Naive thymus-derived CD8-positive, alpha-beta T cell (primary cell): ENCODE measurements around the gene TXNRD1. TPM values are rescaled to one million over a fixed set of nuclear protein-coding genes. Genes with fewer than 3 reads are reported as not detected.
"Not testable (repeated sequence)": the region's sequence is repeated elsewhere in the genome, so short reads cannot be mapped to it uniquely, and the experiment has no call there.

ENCODE experiments used
- ATAC-seq, 2 donors: fragments of 150-1000 bp; cut with Tn5 transposase in 1 of 2; sonication (Bioruptor Pico), chemical (Tn5 transposase) in 1 of 2; 1 replicate in 1 of 2; 2 replicates in 1 of 2; pipeline ENCODE4 v1.10.0; 2021; ENCODE audit warnings: mild to moderate bottlenecking in 2 of 2, moderate library complexity in 2 of 2
- POLR2A ChIA-PET: fragments of 350-600 bp; sonication (Branson Sonifier 250); formaldehyde crosslinking; loops from one replicate; lab custom pipeline; 2021; ENCODE audit warnings: antibody characterized with exemption; lab: Charles Lee
- DNase-seq, 10 donors: peaks; one replicate each; pipeline versions ENCODE4 v3.0.0 to v3.0.0-alpha.2; 2020 to 2022
- H3K27ac Mint-ChIP-seq, 10 donors: one replicate each; pipeline ENCODE4 v1.8.0; 2020 to 2022; ENCODE audit warnings: mild to moderate bottlenecking in 10 of 10, mixed read lengths in 10 of 10, moderate library complexity in 4 of 10, inconsistent platforms in 1 of 10
- H3K27me3 Mint-ChIP-seq, 5 donors: one replicate each; pipeline ENCODE4 v1.8.0; 2021 to 2022; ENCODE audit warnings: mixed read lengths in 5 of 5
- H3K36me3 Mint-ChIP-seq, 3 donors: one replicate each; pipeline ENCODE4 v1.8.0; 2020 to 2022; ENCODE audit warnings: mixed read lengths in 3 of 3, mild to moderate bottlenecking in 2 of 3, inconsistent platforms in 1 of 3
- H3K4me1 Mint-ChIP-seq, 4 donors: one replicate each; pipeline ENCODE4 v1.8.0; 2021 to 2022; ENCODE audit warnings: mixed read lengths in 4 of 4
- H3K4me3 Mint-ChIP-seq, 10 donors: one replicate each; pipeline ENCODE4 v1.8.0; 2020 to 2022; ENCODE audit warnings: mild to moderate bottlenecking in 10 of 10, mixed read lengths in 10 of 10, moderate library complexity in 6 of 10, inconsistent platforms in 1 of 10
- H3K9me3 Mint-ChIP-seq, 9 donors: one replicate each; pipeline ENCODE4 v1.8.0; 2020 to 2022; ENCODE audit warnings: mixed read lengths in 9 of 9, mild to moderate bottlenecking in 3 of 9, inconsistent platforms in 1 of 9, moderate library complexity in 1 of 9
- polyA plus RNA-seq, 3 donors: library from polyadenylated mRNA; unstranded; fragments of 300-500 nt; fragmentation: Illumina TruSeq; gene quantifications; one replicate each; pipeline ENCODE4 v1.2.3, GENCODE V29; 2021
- total RNA-seq, 8 experiments: library from RNA in 2 of 8; stranded (reverse) in 2 of 8; gene quantifications; one replicate each; pipeline ENCODE4 v1.2.3 and lab custom pipeline; 2021 to 2026

TXNRD1 gene
- total and polyA plus RNA-seq, 5 experiments from 2014 or later, result 18.7 to 102 (median 29.6) TPM

DNA sequence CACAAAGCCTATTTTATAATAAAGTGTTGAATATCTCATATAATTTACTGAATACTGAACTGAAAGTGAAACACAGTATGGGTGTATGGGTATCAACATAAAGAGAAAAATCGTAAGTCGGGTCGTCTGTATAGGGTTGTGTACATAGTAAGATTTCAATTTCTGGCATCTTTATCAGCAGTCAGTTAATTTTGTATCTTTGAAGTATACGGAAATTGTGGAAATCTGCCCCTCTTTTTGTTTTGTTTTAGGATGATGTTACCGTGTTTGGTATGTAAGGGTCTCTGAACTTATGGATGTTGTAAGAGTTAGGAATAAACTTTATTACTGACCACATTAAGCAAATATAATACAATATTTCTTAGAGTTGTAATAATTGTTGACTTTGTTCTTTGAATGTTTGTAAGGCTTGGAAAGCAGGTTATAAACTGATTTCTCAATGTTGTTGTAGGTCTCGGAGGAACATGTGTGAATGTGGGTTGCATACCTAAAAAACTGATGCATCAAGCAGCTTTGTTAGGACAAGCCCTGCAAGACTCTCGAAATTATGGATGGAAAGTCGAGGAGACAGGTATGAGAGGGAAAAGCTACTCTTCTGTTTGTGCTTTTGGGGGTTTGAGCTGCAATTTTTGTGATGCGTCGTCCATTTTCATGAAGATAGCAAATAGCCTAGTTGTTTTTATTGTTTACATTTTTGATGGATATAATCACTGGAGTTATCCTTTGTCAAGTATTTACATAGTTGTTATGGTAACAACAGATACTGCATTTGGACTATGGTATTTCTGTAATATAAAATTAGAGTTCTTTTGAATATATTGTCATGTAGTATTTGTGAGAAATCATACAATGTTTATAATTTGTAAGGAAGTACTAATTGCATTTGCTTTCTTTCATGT is 100.0 kb downstream of the TXNRD1 start:
- DNase-seq (no peak), ATAC-seq (no peak)
- peaks cover 5 to 87% (median 27%) of the 10 kb centered on the region in 3 donors for H3K36me3 Mint-ChIP-seq
- no peaks in the 10 kb centered on the region for H3K9me3 Mint-ChIP-seq
- no peak overlapping the region for H3K4me3 Mint-ChIP-seq
- no peaks in the 10 kb centered on the region for H3K27me3 Mint-ChIP-seq
- H3K27ac Mint-ChIP-seq, result no peak overlapping the region
- POLR2A ChIA-PET, result no interaction called here
- H3K4me1 Mint-ChIP-seq, result peaks cover 0 to 3% (median 0%) of the 10 kb centered on the region in 4 donors

DNA sequence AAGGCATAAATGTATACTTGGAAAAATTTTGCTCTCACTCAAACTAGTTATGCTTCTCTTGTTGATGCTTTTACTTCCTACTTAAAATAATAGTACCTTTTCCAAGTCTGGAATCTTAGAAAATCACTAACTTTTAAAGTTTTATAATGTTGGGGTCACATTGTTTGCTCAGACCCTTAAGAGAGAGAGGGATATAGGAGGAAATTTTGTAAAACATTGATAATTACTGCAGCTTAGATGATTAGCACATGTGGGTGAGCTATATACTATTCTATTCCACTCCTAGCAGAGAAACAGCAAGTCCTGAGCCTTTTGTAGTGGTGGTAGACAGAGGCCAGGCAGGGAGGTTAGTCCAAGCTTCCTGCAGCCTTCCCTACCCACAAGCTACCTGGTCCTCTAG is 101.4 kb downstream of the TXNRD1 start:
- Mint-ChIP-seq H3K4me1 (peaks cover 0 to 3% (median 0%) of the 10 kb centered on the region in 4 donors), H3K27ac (no peak overlapping the region), H3K27me3 (no peaks in the 10 kb centered on the region), H3K4me3 (no peak overlapping the region), H3K36me3 (peaks cover 5 to 93% (median 35%) of the 10 kb centered on the region in 3 donors), H3K9me3 (no peaks in the 10 kb centered on the region)
- no peak for DNase-seq
- POLR2A ChIA-PET, result no interaction called here
- no peak for ATAC-seq

DNA sequence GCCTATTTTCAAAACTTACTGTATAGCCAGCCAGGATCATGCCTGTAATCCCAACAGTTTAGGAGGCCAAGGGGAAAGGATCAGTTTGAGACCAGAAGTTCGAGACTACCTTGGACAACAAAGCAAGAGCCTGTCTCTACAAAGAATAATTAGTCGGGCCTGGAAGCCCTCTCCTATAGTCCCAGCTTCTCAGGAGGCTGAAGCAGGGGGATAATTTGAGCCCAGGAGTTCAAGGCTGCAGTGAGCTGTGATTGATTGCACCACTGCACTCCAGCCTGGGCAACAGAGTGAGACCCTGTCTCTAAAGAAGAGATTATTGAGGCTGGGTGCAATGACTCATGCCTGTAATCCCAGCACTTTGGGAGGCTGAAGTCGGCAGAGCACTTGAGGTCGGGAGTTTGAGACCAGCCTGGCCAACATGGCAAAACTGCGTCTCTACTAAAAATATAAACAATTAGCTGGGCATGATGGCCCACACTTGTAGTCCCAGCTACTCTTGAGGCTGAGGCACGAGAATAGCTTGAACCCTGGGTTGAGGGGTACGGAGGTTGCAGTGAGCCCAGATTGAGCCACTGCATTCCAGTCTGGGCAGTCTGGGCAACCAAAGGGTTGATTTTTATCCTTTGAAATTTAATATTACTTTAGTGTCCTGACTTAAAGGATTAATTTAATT is 102.1 kb downstream of the TXNRD1 start:
- no peak for ATAC-seq
- POLR2A ChIA-PET, result no interaction called here
- no peak overlapping the region for H3K4me3 Mint-ChIP-seq
- no peak for DNase-seq
- H3K27me3 Mint-ChIP-seq, result no peaks in the 10 kb centered on the region
- peaks cover 5 to 91% (median 36%) of the 10 kb centered on the region in 3 donors for H3K36me3 Mint-ChIP-seq
- peaks cover 0 to 3% (median 0%) of the 10 kb centered on the region in 4 donors for H3K4me1 Mint-ChIP-seq
- no peak overlapping the region for H3K27ac Mint-ChIP-seq
- no peaks in the 10 kb centered on the region for H3K9me3 Mint-ChIP-seq

DNA sequence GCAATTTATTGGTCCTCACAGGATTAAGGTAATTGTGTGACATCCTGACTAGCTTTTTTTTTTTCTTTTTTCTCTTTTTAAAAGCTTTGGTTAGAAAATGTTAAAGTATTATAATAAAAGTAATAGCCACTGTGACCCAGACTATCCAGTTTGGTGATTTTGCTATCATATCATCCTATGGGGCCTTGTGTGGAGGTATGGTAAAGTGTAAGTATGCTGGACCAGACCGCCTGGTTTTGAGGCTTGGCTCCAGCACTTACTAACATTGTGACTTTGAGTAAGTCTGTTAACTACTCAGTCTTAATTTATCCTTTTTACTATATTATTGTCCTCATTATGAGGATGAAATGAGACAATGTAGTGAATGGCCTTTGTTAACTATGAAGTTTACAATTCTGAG is 103.4 kb downstream of the TXNRD1 start:
- Mint-ChIP-seq H3K4me3 (no peak overlapping the region), H3K27ac (no peak overlapping the region)
- POLR2A ChIA-PET, result interaction anchor here (0.6 to 1.2 kb wide), 2 partner anchors 31 to 183 kb away, joined by 3 to 4 read pairs; no protein-coding TSS in a partner anchor

DNA sequence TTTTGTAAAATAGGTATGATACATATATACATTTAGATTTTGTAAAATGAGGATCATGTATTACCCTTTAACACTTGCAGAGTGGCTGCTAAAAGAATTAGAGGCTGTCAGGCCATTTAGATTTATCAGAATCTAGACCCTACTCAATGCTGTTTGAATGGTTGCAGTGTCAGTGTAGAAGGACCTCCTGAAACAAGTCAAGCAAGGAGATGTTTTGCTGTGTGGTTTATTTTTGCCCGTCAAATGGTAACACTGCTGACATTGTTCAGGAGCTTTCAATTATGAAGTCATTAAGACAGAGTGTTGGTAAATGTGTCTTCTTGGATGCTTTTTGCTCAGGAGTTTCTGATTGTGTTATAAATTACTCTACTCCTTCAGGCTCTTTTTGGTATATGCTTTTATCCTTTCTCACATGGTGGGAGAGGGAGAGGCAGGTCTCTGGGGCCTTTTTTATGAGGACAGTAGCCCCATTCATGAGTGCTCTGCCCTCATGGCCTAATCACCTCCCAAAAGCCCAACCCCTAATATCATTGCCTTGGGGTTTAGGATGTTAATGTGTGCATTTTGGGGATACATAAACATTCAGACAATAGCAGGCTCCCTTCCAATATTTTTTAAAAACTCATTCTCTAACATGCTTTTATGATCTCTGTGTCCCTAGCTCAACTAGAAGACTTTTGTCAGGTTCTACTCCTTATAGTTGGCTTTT is 104.5 kb downstream of the TXNRD1 start:
- Mint-ChIP-seq H3K9me3 (no peaks in the 10 kb centered on the region), H3K36me3 (peaks cover 3 to 80% (median 33%) of the 10 kb centered on the region in 3 donors), H3K4me3 (no peak overlapping the region), H3K27me3 (no peaks in the 10 kb centered on the region), H3K4me1 (peaks cover 0 to 1% (median 0%) of the 10 kb centered on the region in 4 donors), H3K27ac (peak overlapping the region in 1 of 10 donors; percentile 6)
- POLR2A ChIA-PET, result no interaction called here
- ATAC-seq (no peak), DNase-seq (no peak)

More for the DNA sequence above, 103.4 kb downstream of the TXNRD1 start:
- Mint-ChIP-seq H3K9me3 (no peaks in the 10 kb centered on the region), H3K4me1 (no peaks in the 10 kb centered on the region), H3K36me3 (peaks cover 0 to 81% (median 31%) of the 10 kb centered on the region in 3 donors), H3K27me3 (no peaks in the 10 kb centered on the region)
- no peak for ATAC-seq
- DNase-seq, result no peak

DNA sequence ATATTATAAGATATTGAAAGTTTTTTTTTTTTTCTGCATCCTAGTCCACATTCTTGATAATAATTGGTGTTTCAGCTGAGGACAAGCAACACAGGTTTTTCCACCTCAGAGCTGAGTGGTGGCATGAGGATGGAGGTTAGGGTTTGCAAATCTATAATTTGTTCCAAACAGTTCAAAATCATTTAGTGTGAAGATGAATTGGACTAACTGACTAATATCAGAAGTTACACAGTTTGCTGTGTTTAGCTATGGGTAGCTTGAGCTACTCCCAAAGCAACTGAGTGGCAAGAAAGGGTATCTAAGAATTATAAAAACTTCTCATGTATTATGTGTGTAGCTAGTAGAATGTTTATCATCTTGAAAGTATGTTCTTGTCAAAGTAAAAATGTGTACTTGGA is 105.0 kb downstream of the TXNRD1 start:
- DNase-seq, result no peak
- no peaks in the 10 kb centered on the region for H3K27me3 Mint-ChIP-seq
- ATAC-seq, result no peak
- peaks cover 0 to 1% (median 0%) of the 10 kb centered on the region in 4 donors for H3K4me1 Mint-ChIP-seq
- H3K36me3 Mint-ChIP-seq, result peaks cover 6 to 80% (median 31%) of the 10 kb centered on the region in 3 donors
- H3K27ac Mint-ChIP-seq, result peak overlapping the region in 1 of 10 donors; percentile 31
- POLR2A ChIA-PET, result no interaction called here
- H3K9me3 Mint-ChIP-seq, result no peaks in the 10 kb centered on the region
- no peak overlapping the region for H3K4me3 Mint-ChIP-seq

DNA sequence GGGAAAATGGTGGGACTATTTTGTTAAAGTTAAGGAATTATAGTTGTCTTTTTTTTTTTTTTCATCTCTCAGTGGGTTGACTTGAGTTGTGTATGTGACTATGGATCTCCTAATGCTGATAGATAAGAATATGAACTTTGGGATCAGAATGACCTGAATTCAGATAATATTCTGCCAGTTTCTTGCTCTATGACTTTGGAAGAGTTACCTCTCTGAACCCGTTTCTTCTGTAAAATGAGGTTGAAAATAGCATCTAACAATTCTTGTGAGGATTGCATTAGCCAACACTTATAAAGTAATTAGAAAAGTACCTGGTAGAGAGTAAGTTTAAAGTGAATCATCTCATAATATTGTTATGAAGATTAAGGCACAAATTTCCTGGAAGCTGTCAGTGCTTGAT is 106.4 kb downstream of the TXNRD1 start:
- DNase-seq (no peak), ATAC-seq (no peak)
- Mint-ChIP-seq H3K36me3 (peaks cover 6 to 80% (median 31%) of the 10 kb centered on the region in 3 donors), H3K4me3 (no peak overlapping the region), H3K27me3 (no peaks in the 10 kb centered on the region), H3K27ac (no peak overlapping the region), H3K9me3 (no peaks in the 10 kb centered on the region), H3K4me1 (peaks cover 0 to 1% (median 0%) of the 10 kb centered on the region in 4 donors)
- POLR2A ChIA-PET, result interaction anchor here (0.6 kb wide), 1 partner anchor 33 kb away, joined by 3 read pairs; no protein-coding TSS in a partner anchor

DNA sequence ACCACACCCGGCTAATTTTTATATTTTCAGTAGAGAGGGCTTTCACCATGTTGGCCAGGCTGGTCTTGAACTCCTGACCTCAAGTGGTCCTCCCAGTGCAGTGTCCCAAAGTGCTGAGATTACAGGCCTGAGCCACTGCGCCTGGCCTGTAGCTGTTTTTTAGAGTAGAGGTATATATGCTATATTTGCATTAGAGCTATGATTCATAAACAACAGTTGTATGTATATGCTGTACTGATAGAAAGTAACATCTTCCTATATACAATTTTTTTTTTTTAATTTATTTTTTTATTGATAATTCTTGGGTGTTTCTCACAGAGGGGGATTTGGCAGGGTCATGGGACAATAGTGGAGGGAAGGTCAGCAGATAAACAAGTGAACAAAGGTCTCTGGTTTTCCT is 107.0 kb downstream of the TXNRD1 start:
- POLR2A ChIA-PET, result not testable (repeated sequence)

DNA sequence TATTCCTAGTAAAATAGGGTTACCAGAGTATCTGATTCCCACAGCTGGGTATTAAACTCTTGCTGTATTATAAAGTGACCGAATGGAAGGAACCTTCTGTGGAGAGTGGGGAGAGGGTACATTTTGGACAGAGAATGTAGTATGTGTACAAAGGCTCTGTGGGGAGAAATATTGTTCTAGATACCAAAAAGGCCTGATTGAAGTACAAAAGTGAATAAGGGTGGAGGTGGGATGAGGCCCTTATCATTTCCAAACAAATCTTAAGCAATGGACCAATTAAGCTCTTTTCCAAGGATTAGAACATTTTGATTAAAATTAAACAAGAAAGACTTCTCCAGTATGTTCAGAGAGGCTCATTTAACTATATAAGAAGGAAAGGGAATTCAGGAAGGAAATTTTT is 108.3 kb downstream of the TXNRD1 start:
- no peak for ATAC-seq
- Mint-ChIP-seq H3K36me3 (peaks cover 6 to 77% (median 41%) of the 10 kb centered on the region in 3 donors), H3K9me3 (no peaks in the 10 kb centered on the region), H3K4me1 (peaks cover 0 to 1% (median 0%) of the 10 kb centered on the region in 4 donors), H3K4me3 (no peak overlapping the region), H3K27me3 (no peaks in the 10 kb centered on the region), H3K27ac (no peak overlapping the region)
- DNase-seq, result no peak
- POLR2A ChIA-PET, result no interaction called here

More for the DNA sequence above, 107.0 kb downstream of the TXNRD1 start:
- H3K27ac Mint-ChIP-seq, H3K27me3 Mint-ChIP-seq, H3K9me3 Mint-ChIP-seq, H3K4me1 Mint-ChIP-seq, ATAC-seq, DNase-seq, H3K4me3 Mint-ChIP-seq: not testable (repeated sequence)
- H3K36me3 Mint-ChIP-seq, result peaks cover 6 to 80% (median 37%) of the 10 kb centered on the region in 3 donors

DNA sequence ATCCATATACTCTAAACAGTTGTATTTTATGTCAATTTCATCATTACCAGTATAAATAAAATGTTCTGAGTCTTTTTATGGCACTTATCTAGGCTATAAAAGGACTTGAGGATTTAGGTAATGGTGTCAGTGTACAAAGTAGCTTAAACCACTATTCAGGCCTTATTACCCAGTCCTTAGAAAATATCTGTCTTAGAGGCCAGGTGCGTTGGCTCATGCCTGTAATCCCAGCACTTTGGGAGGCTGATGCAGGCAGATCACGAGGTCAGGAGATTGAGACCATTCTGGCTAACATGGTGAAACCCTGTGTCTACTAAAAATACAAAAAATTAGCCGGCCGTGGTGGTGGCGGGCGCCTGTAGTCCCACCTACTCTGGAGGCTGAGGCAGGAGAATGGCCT is 112.7 kb downstream of the TXNRD1 start:
- H3K4me1 Mint-ChIP-seq, H3K4me3 Mint-ChIP-seq, ATAC-seq, DNase-seq, H3K27me3 Mint-ChIP-seq, H3K27ac Mint-ChIP-seq, H3K9me3 Mint-ChIP-seq: not testable (repeated sequence)
- H3K36me3 Mint-ChIP-seq, result peaks cover 6 to 63% (median 26%) of the 10 kb centered on the region in 3 donors
- POLR2A ChIA-PET, result interaction anchor here (0.7 kb wide), 1 partner anchor 806 kb away, joined by 3 read pairs; no protein-coding TSS in a partner anchor

DNA sequence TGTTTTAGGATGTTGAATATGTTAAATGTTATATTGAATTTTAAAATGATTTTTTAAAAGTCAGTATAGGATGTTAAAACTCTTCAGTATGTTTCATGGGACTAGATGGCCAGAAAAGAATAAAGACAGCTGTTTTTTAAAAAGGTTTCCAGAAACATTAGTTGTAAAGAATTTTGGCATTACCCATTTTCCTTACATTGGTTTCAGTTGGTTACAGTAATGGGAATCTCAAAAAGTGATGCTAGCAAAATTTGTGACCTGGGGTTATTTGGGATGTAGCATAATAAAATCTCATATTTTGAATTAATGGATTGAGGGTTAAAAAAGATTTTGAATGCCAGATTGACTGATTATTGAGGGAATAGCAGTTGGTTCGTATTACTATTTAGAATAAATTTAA is 113.2 kb downstream of the TXNRD1 start:
- H3K27me3 Mint-ChIP-seq, result no peaks in the 10 kb centered on the region
- peaks cover 0 to 1% (median 0%) of the 10 kb centered on the region in 4 donors for H3K4me1 Mint-ChIP-seq
- H3K36me3 Mint-ChIP-seq, result peaks cover 6 to 66% (median 25%) of the 10 kb centered on the region in 3 donors
- no peak overlapping the region for H3K27ac Mint-ChIP-seq
- H3K9me3 Mint-ChIP-seq, result no peaks in the 10 kb centered on the region
- H3K4me3 Mint-ChIP-seq, result no peak overlapping the region
- DNase-seq, result no peak
- POLR2A ChIA-PET, result no interaction called here
- ATAC-seq, result no peak

DNA sequence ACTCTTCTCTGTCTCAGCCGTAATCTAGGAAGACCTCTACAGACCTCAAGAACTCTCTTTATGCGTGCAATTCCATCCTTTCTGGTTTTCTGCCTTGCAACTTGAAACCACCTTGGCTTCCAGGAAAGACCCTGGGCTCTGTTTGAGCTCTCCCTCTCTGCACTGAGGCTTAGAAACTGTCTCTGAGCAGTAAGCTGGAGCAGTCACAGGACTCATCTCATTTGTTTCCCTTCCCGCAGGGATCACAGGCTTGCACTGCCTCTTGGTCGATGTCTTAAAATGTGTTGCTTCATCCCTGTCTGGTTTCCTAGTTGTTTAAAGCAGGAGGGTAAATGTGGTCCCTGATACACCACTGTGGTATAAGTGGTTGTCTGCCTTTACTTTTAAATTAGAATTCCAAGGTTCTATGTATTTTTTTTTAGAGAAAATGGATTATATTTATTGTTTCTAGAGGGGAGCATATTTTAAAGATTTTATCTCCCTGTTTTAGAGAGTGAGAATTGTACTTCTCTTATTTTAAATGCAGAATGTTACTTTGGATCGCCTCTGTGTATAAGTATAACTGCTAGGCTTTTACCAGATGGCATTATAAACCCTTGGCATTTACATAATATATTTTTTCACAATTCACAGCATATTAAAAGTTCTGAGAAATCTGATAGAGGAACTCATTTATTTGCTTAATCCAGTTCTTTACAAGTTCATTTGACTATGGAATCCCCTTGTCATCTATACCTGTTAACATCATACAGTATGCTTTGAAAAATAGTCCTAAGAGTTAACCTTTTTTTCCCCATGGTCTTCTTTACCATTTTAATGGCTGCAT is 114.3 kb downstream of the TXNRD1 start:
- POLR2A ChIA-PET, result no interaction called here
- no peaks in the 10 kb centered on the region for H3K27me3 Mint-ChIP-seq

More for the DNA sequence above, 114.3 kb downstream of the TXNRD1 start:
- H3K4me1 Mint-ChIP-seq, result no peaks in the 10 kb centered on the region
- peaks cover 4 to 68% (median 21%) of the 10 kb centered on the region in 3 donors for H3K36me3 Mint-ChIP-seq
- H3K27ac Mint-ChIP-seq, result peak overlapping the region in 1 of 10 donors; percentile 70
- DNase-seq (no peak), ATAC-seq (no peak)
- no peaks in the 10 kb centered on the region for H3K9me3 Mint-ChIP-seq
- no peak overlapping the region for H3K4me3 Mint-ChIP-seq
